HG03280 (cell line): Measurements from ENCODE around the gene APH1B.
A peak's percentile ranks its signal among the peaks of the same experiment; 100 is the strongest.
"Not testable (repeated sequence)": the region's sequence is repeated elsewhere in the genome, so short reads cannot be mapped to it uniquely, and the experiment has no call there.

Experiments
- ATAC-seq: cut with Tn5 transposase; IDR thresholded peaks from one replicate; pipeline ENCODE4 v1.9.1; 2021; ENCODE audit warnings: mild to moderate bottlenecking, moderate library complexity; ENCODE audit not compliant: unreplicated experiment

APH1B gene

DNA sequence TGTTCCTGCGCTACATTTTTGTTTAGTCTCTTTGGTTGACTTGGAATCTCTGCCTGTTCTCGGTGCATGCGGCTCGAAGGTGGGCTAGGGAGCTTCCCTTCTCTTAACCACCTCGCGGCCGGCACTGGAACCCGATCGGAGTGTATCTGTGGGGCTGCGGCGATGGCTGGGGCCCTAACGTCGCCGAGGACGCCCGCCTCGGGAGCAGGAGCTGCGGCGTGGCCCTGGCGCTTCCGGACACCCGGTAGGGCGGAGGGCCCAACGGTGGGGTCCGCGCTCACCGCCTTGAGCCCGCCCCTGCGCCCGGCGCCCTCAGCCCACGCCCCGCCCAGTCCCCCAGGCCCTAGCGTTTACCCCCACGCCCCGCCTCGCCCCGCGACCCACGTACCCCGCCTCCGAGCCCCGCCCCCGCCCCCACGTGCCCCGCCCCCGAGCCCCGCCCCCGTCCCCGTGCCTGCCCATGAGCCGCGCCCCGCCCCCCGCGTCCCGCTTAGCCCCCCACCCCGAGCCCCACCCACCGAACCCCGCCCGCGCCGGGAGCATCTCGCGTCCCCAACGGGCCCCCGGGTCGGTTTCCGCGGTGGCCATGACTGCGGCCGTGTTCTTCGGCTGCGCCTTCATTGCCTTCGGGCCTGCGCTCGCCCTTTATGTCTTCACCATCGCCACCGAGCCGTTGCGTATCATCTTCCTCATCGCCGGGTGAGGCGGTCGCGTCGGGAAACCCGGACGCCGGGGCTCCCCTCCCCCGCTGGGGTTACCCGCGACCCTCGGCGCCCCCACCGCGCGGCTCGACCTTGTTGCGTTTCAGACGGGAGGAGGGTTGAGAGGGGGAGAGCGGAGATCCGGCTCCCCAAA is at the start of gene APH1B:
APH1B (plus strand) TSS at position 568 of the 855 bp plus-strand sequence; CDS start at position 587, 19 bp downstream.
- peak; percentile 83 for ATAC-seq

DNA sequence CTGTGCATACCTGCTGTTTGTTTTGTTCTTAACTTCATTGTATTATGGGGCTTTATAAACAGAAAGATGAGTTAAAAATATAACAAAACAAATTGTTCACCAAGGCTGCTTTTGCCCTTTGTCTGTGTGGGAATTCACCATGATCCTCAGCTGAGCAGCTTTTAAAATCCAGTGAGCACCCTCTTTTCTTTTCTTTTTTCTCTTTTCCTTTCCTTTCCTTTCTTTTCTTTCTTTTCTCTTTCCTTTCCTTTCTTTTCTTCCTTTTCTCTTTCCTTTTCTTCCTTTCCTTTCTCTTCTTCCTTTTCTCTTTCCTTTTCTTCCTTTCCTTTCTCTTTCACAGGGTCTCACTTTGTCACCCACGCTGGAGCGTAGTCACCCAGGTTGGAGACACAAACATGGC is 49.7 kb upstream of the APH1B start:
- no peak for ATAC-seq

DNA sequence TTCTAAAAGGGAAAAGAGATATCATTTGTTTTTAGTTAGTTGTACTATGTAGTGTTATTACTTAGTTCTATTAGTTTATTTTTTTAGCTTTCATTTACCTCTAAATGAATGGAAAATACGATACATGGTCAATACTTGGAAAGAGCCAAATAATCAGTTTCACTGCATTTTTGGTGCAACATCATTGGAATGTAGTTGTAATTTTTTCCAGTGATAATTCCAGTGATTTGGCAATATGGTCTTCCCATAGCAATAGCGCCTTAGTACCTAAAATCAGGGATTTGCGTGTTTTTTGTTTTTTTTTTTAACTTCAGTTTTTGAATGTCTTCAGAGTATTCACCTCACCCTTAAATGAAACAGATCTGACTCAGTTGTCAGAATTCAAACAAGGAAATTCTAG is 46.2 kb upstream of the APH1B start:
- no peak for ATAC-seq

- ATAC-seq, result no peak
Observed at GRCh38 chr15:63231706-63232105, 45.7 kb upstream of the APH1B start.

- no peak for ATAC-seq
Observed at GRCh38 chr15:63232405-63232804, 45.0 kb upstream of the APH1B start.

GRCh38 chr15:63232943-63233342 is 44.5 kb upstream of the APH1B start:
- no peak for ATAC-seq

- ATAC-seq, result no peak
Observed at GRCh38 chr15:63233667-63234423, 43.6 kb upstream of the APH1B start.

GRCh38 chr15:63234451-63234870 is 42.9 kb upstream of the APH1B start:
- no peak for ATAC-seq

GRCh38 chr15:63236272-63236671 is 41.1 kb upstream of the APH1B start:
- no peak for ATAC-seq

DNA sequence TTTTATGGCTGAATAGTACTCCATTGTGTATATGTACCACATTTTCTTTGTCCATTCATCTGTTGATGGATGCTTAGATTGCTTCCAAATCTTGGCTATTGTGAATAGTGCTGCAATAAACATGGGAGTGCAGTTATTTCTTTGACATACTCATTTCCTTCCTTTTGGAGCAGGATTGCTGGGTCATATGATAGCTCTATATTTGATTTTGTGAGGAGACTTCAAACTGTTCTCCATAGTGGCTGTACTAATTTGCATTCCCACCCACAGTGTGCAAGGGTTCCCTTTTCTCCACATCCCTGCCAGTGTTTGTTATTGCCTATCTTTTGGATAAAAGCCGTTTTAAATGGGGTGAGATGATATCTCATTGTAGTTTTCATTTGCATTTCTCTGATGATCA is 40.3 kb upstream of the APH1B start:
- ATAC-seq, result not testable (repeated sequence)

DNA sequence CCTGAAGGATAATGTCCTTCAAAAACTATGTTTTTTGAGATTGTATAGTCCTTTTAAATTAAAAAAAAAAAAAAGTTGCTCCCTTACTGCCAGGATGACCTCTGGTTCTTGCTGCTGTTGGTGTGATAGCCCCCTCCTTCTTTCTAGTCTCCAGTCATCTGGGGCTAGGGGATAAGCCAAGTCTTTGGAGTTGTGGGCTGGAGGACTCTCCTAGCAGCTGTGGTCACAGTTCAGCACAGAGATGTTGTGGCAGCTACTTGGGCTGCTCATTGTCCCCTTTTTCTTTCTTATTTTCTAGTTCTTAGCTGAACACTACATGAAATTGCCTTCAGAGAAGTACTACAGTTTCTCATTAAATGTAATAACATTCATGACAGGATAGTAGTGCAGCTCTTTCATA is 39.2 kb upstream of the APH1B start:
- ATAC-seq, result no peak

- ATAC-seq, result no peak
Observed at GRCh38 chr15:63238796-63239195, 38.6 kb upstream of the APH1B start.

DNA sequence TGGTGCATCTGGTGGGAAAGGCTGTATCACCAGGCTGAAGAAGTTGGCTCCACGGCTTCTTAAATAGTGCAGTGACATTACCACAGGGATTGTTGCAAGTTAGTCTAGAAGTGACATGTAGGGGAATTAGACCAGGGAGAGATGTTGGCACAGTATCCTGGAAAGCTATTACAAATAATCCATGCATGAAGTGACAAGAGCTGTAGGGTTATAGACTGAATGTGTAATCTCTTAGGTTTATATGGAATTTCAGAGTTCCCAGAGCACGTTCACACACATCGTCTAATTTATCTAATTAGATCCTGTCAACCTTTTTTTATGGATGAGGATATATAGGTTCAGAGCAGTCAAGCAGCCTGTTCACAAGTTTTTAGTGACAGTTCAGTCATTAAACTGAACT is 37.3 kb upstream of the APH1B start:
- no peak for ATAC-seq

DNA sequence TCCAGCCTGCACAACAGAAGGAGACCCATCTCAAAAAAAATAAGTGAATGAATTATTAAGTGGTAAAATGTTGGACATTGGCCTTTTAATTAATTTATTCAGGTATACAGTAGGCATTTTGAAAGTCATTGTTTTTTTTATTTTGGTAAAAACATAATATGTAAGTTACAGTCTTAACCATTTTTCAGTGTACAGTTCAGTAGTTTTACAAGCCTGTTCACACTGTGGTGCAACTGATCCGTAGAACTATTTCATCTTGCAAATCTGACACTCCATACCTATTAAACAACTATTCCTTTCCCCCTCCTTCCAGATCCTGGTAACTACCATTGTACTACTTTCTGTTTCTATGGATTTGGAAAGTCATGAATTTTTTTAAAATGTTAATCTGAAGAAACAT is 36.1 kb upstream of the APH1B start:
- no peak for ATAC-seq

DNA sequence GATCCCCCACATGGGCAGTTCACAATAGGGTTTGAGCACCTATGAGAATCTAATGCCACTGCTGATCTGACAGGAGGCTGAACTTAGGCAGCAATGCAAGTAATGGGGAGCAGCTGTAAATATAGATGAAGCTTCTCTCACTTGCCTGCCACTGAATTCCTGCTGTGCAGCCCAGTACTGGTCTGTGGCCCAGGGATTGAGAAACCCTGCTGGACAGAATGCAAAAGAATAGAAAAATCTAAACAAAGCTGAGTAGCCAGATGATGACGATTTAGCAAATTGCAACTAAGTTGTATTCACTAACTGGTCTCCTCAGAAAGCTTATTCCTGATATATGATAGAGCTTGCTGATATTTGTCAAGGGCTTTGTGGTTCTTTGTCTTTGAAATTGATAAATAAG is 34.3 kb upstream of the APH1B start:
- no peak for ATAC-seq

DNA sequence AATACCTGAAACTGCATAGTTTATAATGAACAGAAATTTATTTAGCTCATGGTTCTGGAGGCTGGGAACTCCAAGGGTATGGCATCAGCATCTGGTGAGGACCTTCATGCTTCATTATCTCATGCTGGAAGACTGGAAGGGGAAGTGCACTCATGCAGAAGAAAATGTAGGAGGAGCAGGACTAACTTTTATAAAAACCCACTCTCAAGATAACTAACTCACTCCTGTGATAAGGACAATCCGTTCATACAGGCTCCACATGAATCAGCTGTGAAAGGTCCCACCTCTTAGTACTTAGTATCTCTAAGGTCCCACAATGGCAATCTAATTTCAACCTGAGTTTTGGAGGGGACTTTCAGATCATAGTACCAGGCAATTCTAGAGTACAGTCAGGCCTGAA is 33.6 kb upstream of the APH1B start:
- ATAC-seq, result no peak

- ATAC-seq, result no peak
Observed at GRCh38 chr15:63244399-63244798, 33.0 kb upstream of the APH1B start.

DNA sequence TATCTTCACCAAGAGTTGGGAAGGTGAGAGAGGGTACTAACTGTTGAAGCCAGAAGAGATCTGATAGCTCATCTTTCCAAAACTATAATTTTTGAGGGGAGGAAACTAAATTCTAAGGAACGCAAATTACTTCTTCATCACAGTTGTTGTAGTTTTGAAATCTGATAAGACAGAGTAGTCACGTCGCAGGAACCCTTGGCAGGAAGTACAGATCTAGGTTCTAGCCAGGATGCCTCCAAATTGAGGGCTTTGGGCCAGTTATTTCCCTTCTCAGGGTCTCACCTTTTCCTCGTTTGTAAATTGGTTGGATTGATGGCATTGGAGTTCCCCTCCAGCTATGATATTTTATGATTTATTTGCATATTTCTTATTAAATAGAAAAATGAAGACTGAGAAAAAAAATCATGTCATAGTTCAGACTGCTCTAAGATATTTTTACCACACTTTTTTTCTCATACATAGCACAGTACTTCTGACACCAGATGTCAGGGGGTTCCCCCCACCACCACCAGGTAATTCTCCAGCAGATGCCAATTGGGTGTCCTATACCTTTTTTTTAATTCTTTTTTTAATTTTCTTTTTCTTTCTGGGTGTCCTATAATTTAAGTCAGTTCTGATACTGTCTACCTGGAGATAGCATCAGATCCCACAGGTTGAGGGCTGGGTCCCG is 32.3 kb upstream of the APH1B start:
- ATAC-seq, result no peak

GRCh38 chr15:63246691-63247469 is 30.5 kb upstream of the APH1B start:
- ATAC-seq, result no peak

- no peak for ATAC-seq
Observed at GRCh38 chr15:63250312-63250965, 27.0 kb upstream of the APH1B start.
